Measurements from ENCODE around the gene CAVIN3. TPM values are rescaled to one million over a fixed set of nuclear protein-coding genes. Genes with fewer than 3 reads are reported as not detected.
"Not testable (repeated sequence)": the region's sequence is repeated elsewhere in the genome, so short reads cannot be mapped to it uniquely, and the experiment has no call there.

Gene CAVIN3
- total and polyA plus RNA-seq, 10 donors: 10.5 to 42.9 (median 33.5) TPM

- Histone ChIP-seq H3K4me1 (no peaks in the 10 kb centered on the region), H3K27me3 (replicated peaks in 1 of 7) (peaks cover 0 to 27% (median 0%) of the 10 kb centered on the region in 7 donors), H3K36me3 (no peaks in the 10 kb centered on the region), H3K9me3 (no peaks in the 10 kb centered on the region), H3K4me3 (no peak overlapping the region), H3K27ac (no peak overlapping the region)
- intact Hi-C loops (cut with DNase I; ENCODE audit: low total_unique reads): no loop called here
- no peak for TF ChIP-seq POLR2A (IDR thresholded peaks at IDR 0.05)
- TF ChIP-seq POLR2AphosphoS5 (IDR thresholded peaks at IDR 0.05): no peak
- TF ChIP-seq, protein P1, sequence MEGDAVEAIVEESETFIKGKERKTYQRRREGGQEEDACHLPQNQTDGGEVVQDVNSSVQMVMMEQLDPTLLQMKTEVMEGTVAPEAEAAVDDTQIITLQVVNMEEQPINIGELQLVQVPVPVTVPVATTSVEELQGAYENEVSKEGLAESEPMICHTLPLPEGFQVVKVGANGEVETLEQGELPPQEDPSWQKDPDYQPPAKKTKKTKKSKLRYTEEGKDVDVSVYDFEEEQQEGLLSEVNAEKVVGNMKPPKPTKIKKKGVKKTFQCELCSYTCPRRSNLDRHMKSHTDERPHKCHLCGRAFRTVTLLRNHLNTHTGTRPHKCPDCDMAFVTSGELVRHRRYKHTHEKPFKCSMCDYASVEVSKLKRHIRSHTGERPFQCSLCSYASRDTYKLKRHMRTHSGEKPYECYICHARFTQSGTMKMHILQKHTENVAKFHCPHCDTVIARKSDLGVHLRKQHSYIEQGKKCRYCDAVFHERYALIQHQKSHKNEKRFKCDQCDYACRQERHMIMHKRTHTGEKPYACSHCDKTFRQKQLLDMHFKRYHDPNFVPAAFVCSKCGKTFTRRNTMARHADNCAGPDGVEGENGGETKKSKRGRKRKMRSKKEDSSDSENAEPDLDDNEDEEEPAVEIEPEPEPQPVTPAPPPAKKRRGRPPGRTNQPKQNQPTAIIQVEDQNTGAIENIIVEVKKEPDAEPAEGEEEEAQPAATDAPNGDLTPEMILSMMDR (IDR thresholded peaks at IDR 0.05 in 8 of 11, conservative IDR thresholded peaks at IDR 0.05 in 3 of 11): no peak
- WGBS, 5 donors: 54 to 79% (median 72%) methylated on average over 4 of the region's 4 CpGs
- DNase-seq: no peak
These were observed 36.8 kb downstream of the CAVIN3 start for GRCh38 chr11:6283453-6284023.

DNA sequence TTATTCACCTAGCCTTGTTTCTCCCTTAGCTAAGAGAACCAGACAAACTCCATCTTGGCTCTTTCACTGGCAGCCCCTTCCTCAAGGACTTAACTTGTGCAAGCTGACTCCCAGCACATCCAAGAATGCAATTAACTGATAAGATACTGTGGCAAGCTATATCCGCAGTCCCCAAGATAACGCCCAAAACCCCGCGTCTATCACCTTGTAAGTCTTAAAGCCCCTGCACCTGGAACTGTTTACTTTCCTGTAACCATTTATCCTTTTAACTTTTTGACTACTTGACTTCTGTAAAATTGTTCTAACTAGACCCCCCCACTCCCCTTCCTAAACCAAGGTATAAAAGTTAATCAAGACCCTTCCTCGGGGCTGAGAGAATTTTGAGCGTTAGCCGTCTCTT, 39.5 kb downstream of the CAVIN3 start:
- H3K9me3 ChIP-seq; DNase-seq; intact Hi-C loops (cut with DNase I; ENCODE audit: low total_unique reads); H3K4me3 ChIP-seq; H3K36me3 ChIP-seq; H3K27ac ChIP-seq; H3K4me1 ChIP-seq: not testable (repeated sequence)
- H3K27me3 ChIP-seq (replicated peaks in 1 of 7): peaks cover 0 to 31% (median 0%) of the 10 kb centered on the region in 7 donors
- WGBS, 5 donors: 51 to 63% (median 57%) methylated on average over 7 of the region's 7 CpGs

GRCh38 chr11:6273188-6273587, 47.1 kb downstream of the CAVIN3 start:
- Histone ChIP-seq H3K4me3 (no peak overlapping the region), H3K9me3 (peaks cover 0 to 9% (median 0%) of the 10 kb centered on the region in 8 donors), H3K27ac (no peak overlapping the region), H3K36me3 (no peaks in the 10 kb centered on the region), H3K27me3 (replicated peaks in 1 of 7) (peaks cover 0 to 40% (median 0%) of the 10 kb centered on the region in 7 donors), H3K4me1 (no peaks in the 10 kb centered on the region)
- TF ChIP-seq POLR2A (IDR thresholded peaks at IDR 0.05): no peak
- TF ChIP-seq, protein P1 (IDR thresholded peaks at IDR 0.05 in 8 of 11, conservative IDR thresholded peaks at IDR 0.05 in 3 of 11): no peak
- TF ChIP-seq POLR2AphosphoS5 (IDR thresholded peaks at IDR 0.05): no peak
- DNase-seq: no peak
- 47 to 61% (median 55%) methylated on average over 4 of the region's 4 CpGs for WGBS, 5 donors
- intact Hi-C loops (cut with DNase I; ENCODE audit: low total_unique reads): no loop called here

GRCh38 chr11:6271598-6271997, 48.7 kb downstream of the CAVIN3 start:
- no peak overlapping the region for H3K4me3 ChIP-seq
- H3K27me3 ChIP-seq (replicated peaks in 1 of 7): peaks cover 0 to 36% (median 0%) of the 10 kb centered on the region in 7 donors
- peaks cover 0 to 4% (median 0%) of the 10 kb centered on the region in 8 donors for H3K9me3 ChIP-seq
- DNase-seq: no peak
- no peaks in the 10 kb centered on the region for H3K36me3 ChIP-seq
- no peak overlapping the region for H3K27ac ChIP-seq
- TF ChIP-seq POLR2A (IDR thresholded peaks at IDR 0.05) (no peak), POLR2AphosphoS5 (IDR thresholded peaks at IDR 0.05) (no peak)
- TF ChIP-seq, protein P1 (IDR thresholded peaks at IDR 0.05 in 8 of 11, conservative IDR thresholded peaks at IDR 0.05 in 3 of 11): no peak
- intact Hi-C loops (cut with DNase I; ENCODE audit: low total_unique reads): no loop called here
- no peaks in the 10 kb centered on the region for H3K4me1 ChIP-seq
- 41 to 82% (median 50%) methylated on average over 2 to 3 of the region's 3 CpGs for WGBS, 5 donors

Data from spleen (tissue), 11 donors.